ENCODE data around the gene PCSK2.

Gene PCSK2

GRCh38 chr20:17501701-17502100 is 274.9 kb downstream of the PCSK2 start:
- Histone ChIP-seq H3K27me3 (ENCODE audit: insufficient read depth, poor library complexity, severe bottlenecking) (no peaks in the 10 kb centered on the region), H3K27ac (ENCODE audit: poor library complexity, severe bottlenecking) (no peak overlapping the region), H3K4me3 (ENCODE audit: severe bottlenecking) (no peak overlapping the region), H3K4me1 (ENCODE audit: insufficient read depth, poor library complexity, severe bottlenecking) (peaks cover 17% of the 10 kb centered on the region), H3K9me3 (ENCODE audit: severe bottlenecking) (no peaks in the 10 kb centered on the region), H3K36me3 (ENCODE audit: low read depth) (no peaks in the 10 kb centered on the region)
- no peak for TF ChIP-seq CTCF (IDR thresholded peaks at IDR 0.05; ENCODE audit: poor library complexity, severe bottlenecking)
- DNase-seq (ENCODE audit: low spot score) (no peak), ATAC-seq (ENCODE audit: low read depth) (no peak)

GRCh38 chr20:17502105-17502504 is 275.3 kb downstream of the PCSK2 start:
- H3K27ac ChIP-seq (ENCODE audit: poor library complexity, severe bottlenecking) = no peak overlapping the region
- TF ChIP-seq CTCF (IDR thresholded peaks at IDR 0.05; ENCODE audit: poor library complexity, severe bottlenecking) = no peak
- H3K36me3 ChIP-seq (ENCODE audit: low read depth) = no peaks in the 10 kb centered on the region
- no peak overlapping the region for H3K4me3 ChIP-seq (ENCODE audit: severe bottlenecking)
- H3K9me3 ChIP-seq (ENCODE audit: severe bottlenecking) = no peaks in the 10 kb centered on the region
- H3K4me1 ChIP-seq (ENCODE audit: insufficient read depth, poor library complexity, severe bottlenecking) = peaks cover 20% of the 10 kb centered on the region
- H3K27me3 ChIP-seq (ENCODE audit: insufficient read depth, poor library complexity, severe bottlenecking) = no peaks in the 10 kb centered on the region
- DNase-seq (ENCODE audit: low spot score) (no peak), ATAC-seq (ENCODE audit: low read depth) (no peak)

GRCh38 chr20:17503301-17504065 is 276.6 kb downstream of the PCSK2 start:
- H3K27ac ChIP-seq (ENCODE audit: poor library complexity, severe bottlenecking) = no peak overlapping the region
- no peak for ATAC-seq (ENCODE audit: low read depth)
- H3K36me3 ChIP-seq (ENCODE audit: low read depth) = no peaks in the 10 kb centered on the region
- TF ChIP-seq CTCF (IDR thresholded peaks at IDR 0.05; ENCODE audit: poor library complexity, severe bottlenecking) = no peak
- H3K4me1 ChIP-seq (ENCODE audit: insufficient read depth, poor library complexity, severe bottlenecking) = peaks cover 19% of the 10 kb centered on the region
- DNase-seq (ENCODE audit: low spot score) = no peak
- no peaks in the 10 kb centered on the region for H3K27me3 ChIP-seq (ENCODE audit: insufficient read depth, poor library complexity, severe bottlenecking)
- H3K4me3 ChIP-seq (ENCODE audit: severe bottlenecking) = no peak overlapping the region
- H3K9me3 ChIP-seq (ENCODE audit: severe bottlenecking) = no peaks in the 10 kb centered on the region

GRCh38 chr20:17504066-17504897 is 277.4 kb downstream of the PCSK2 start:
- no peaks in the 10 kb centered on the region for H3K36me3 ChIP-seq (ENCODE audit: low read depth)
- DNase-seq (ENCODE audit: low spot score) (no peak), ATAC-seq (ENCODE audit: low read depth) (no peak)
- no peak overlapping the region for H3K27ac ChIP-seq (ENCODE audit: poor library complexity, severe bottlenecking)
- H3K4me1 ChIP-seq (ENCODE audit: insufficient read depth, poor library complexity, severe bottlenecking) = peaks cover 15% of the 10 kb centered on the region
- no peaks in the 10 kb centered on the region for H3K9me3 ChIP-seq (ENCODE audit: severe bottlenecking)
- H3K27me3 ChIP-seq (ENCODE audit: insufficient read depth, poor library complexity, severe bottlenecking) = no peaks in the 10 kb centered on the region
- TF ChIP-seq CTCF (IDR thresholded peaks at IDR 0.05; ENCODE audit: poor library complexity, severe bottlenecking) = no peak
- no peak overlapping the region for H3K4me3 ChIP-seq (ENCODE audit: severe bottlenecking)
